ENCODE results near the gene TPD52L1.

The TPD52L1 gene

DNA sequence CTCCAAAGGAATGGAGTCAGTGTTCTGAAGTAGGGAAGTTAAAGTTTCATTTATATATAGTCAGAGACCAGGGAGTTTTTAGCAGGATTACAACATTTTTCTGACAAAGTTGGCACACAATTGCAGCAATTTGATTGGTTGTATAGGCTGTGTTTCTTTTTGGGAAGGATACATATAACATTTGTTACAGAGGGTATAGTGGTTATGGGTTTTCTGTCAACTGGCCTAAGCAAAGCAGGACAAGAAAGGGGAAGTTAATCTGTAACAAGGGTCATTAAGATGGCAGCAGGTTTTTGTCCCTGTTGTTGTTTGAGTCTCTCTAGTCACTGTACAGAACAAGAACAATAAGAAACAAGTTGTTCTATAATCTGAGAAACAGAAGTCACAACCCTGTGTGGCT lies 41.4 kb downstream of the TPD52L1 start:
- Histone ChIP-seq H3K79me2 (ENCODE audit: control insufficient read depth, low read length) (no peaks in the 10 kb centered on the region), H3F3A (ENCODE audit: control insufficient read depth, insufficient read depth) (no peaks in the 10 kb centered on the region), H3K9me2 (replicated peaks; ENCODE audit: control insufficient read depth, low read length) (no peaks in the 10 kb centered on the region), H4K20me1 (ENCODE audit: control insufficient read depth, insufficient read depth, low read depth, low read length) (no peaks in the 10 kb centered on the region), H3K4me3 (ENCODE audit: low read length) (no peak overlapping the region), H3K27me3 (ENCODE audit: control insufficient read depth, low read length) (peaks cover 4% of the 10 kb centered on the region; the same call in 1 of the 2 replicates), H3K27ac (ENCODE audit: low read depth, low read length) (no peak overlapping the region), H3K4me1 (ENCODE audit: control insufficient read depth, low read length) (no peaks in the 10 kb centered on the region), H3K4me2 (ENCODE audit: low read length) (no peak overlapping the region), H3K9me3 (ENCODE audit: control insufficient read depth, insufficient read depth, low read length) (no peaks in the 10 kb centered on the region), H3K36me3 (ENCODE audit: control insufficient read depth, low read length) (no peaks in the 10 kb centered on the region)
- TF ChIP-seq EZH2phosphoT487 (IDR thresholded peaks at IDR 0.05; ENCODE audit: borderline replicate concordance, low read length): no peak
- TF ChIP-seq, protein P1, sequence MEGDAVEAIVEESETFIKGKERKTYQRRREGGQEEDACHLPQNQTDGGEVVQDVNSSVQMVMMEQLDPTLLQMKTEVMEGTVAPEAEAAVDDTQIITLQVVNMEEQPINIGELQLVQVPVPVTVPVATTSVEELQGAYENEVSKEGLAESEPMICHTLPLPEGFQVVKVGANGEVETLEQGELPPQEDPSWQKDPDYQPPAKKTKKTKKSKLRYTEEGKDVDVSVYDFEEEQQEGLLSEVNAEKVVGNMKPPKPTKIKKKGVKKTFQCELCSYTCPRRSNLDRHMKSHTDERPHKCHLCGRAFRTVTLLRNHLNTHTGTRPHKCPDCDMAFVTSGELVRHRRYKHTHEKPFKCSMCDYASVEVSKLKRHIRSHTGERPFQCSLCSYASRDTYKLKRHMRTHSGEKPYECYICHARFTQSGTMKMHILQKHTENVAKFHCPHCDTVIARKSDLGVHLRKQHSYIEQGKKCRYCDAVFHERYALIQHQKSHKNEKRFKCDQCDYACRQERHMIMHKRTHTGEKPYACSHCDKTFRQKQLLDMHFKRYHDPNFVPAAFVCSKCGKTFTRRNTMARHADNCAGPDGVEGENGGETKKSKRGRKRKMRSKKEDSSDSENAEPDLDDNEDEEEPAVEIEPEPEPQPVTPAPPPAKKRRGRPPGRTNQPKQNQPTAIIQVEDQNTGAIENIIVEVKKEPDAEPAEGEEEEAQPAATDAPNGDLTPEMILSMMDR (IDR thresholded peaks at IDR 0.05; ENCODE audit: low read depth, low read length, poor library complexity, severe bottlenecking): no peak

DNA sequence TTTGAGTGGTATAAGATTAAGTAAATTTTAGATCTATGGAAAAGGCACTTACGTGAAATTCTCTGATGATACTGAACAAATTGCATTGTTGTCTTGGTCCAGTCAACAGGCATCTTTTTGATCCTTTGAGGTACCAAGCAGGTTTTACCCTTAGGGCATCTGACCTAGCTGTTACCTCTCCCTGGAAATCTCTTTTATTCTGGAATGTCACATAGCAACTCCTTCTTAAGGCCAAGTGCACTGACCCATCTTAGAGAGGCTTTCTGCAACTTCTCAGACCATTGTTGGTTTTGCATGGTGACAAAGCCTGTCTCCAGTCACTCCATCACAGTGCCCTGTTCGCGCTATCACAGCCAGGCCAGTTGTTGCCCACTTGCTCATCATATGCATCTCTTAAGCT lies 42.0 kb downstream of the TPD52L1 start:
- Histone ChIP-seq H3K9me2 (replicated peaks; ENCODE audit: control insufficient read depth, low read length) (no peaks in the 10 kb centered on the region), H3K79me2 (ENCODE audit: control insufficient read depth, low read length) (no peaks in the 10 kb centered on the region), H3K4me3 (ENCODE audit: low read length) (no peak overlapping the region), H3K27ac (ENCODE audit: low read depth, low read length) (no peak overlapping the region), H3K4me2 (ENCODE audit: low read length) (no peak overlapping the region), H3F3A (ENCODE audit: control insufficient read depth, insufficient read depth) (no peaks in the 10 kb centered on the region), H3K36me3 (ENCODE audit: control insufficient read depth, low read length) (no peaks in the 10 kb centered on the region), H3K9me3 (ENCODE audit: control insufficient read depth, insufficient read depth, low read length) (no peaks in the 10 kb centered on the region), H3K27me3 (ENCODE audit: control insufficient read depth, low read length) (peaks cover 4% of the 10 kb centered on the region; the same call in 1 of the 2 replicates), H3K4me1 (ENCODE audit: control insufficient read depth, low read length) (no peaks in the 10 kb centered on the region), H4K20me1 (ENCODE audit: control insufficient read depth, insufficient read depth, low read depth, low read length) (no peaks in the 10 kb centered on the region)
- TF ChIP-seq, protein P1 (IDR thresholded peaks at IDR 0.05; ENCODE audit: low read depth, low read length, poor library complexity, severe bottlenecking): no peak
- TF ChIP-seq EZH2phosphoT487 (IDR thresholded peaks at IDR 0.05; ENCODE audit: borderline replicate concordance, low read length): no peak

DNA sequence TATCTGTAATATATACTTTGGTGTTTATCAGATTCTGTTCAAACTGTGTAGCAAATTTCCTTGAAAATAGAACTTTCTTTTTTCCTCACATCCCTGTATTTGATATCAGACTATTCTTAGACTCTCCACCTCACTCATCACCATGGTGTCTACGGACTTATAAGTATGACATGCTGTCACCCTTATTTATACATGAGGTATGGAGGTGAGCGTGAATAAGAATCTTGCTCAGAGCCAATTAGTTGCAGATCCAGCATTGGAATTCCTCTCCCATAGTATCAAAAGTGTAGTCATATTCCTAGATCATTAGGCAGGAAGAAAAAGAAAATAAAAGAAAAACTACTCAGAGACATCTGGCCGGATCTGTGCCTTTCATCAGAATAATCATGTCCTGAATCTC lies 43.0 kb downstream of the TPD52L1 start:
- Histone ChIP-seq H4K20me1 (ENCODE audit: control insufficient read depth, insufficient read depth, low read depth, low read length) (no peaks in the 10 kb centered on the region), H3F3A (ENCODE audit: control insufficient read depth, insufficient read depth) (no peaks in the 10 kb centered on the region), H3K79me2 (ENCODE audit: control insufficient read depth, low read length) (no peaks in the 10 kb centered on the region), H3K27ac (ENCODE audit: low read depth, low read length) (no peak overlapping the region), H3K4me2 (ENCODE audit: low read length) (no peak overlapping the region), H3K27me3 (ENCODE audit: control insufficient read depth, low read length) (peaks cover 4% of the 10 kb centered on the region; the same call in 1 of the 2 replicates), H3K9me2 (replicated peaks; ENCODE audit: control insufficient read depth, low read length) (no peaks in the 10 kb centered on the region), H3K9me3 (ENCODE audit: control insufficient read depth, insufficient read depth, low read length) (no peaks in the 10 kb centered on the region), H3K4me1 (ENCODE audit: control insufficient read depth, low read length) (no peaks in the 10 kb centered on the region), H3K4me3 (ENCODE audit: low read length) (no peak overlapping the region), H3K36me3 (ENCODE audit: control insufficient read depth, low read length) (no peaks in the 10 kb centered on the region)
- TF ChIP-seq EZH2phosphoT487 (IDR thresholded peaks at IDR 0.05; ENCODE audit: borderline replicate concordance, low read length): no peak
- TF ChIP-seq, protein P1 (IDR thresholded peaks at IDR 0.05; ENCODE audit: low read depth, low read length, poor library complexity, severe bottlenecking): no peak
